M059J (cell line): ENCODE results near the gene BPIFB2. TPM values are rescaled to one million over a fixed set of nuclear protein-coding genes. Genes with fewer than 3 reads are reported as not detected.
"Not testable (repeated sequence)": the region's sequence is repeated elsewhere in the genome, so short reads cannot be mapped to it uniquely, and the experiment has no call there.

Source experiments
- DNase-seq: peaks from one replicate; pipeline ENCODE4 v3.0.0-alpha.2; 2012; ENCODE audit warnings: low read depth
- total RNA-seq: library from RNA; depleted of rRNA; stranded (reverse); fragments of >200 nt; shearing (Covaris generic); gene quantifications from 2 replicates; pipeline ENCODE4 v1.2.3, GENCODE V29; 2014

BPIFB2 gene
- total RNA-seq, 1 experiment from 2014 or later, result not detected

- no peak for DNase-seq
Observed at GRCh38 chr20:33034901-33035492, 27.5 kb downstream of the BPIFB2 start.

- DNase-seq, result no peak
Observed at GRCh38 chr20:33037456-33037855, 30.0 kb downstream of the BPIFB2 start.

- DNase-seq, result no peak
Observed at GRCh38 chr20:33038243-33038642, 30.7 kb downstream of the BPIFB2 start.

GRCh38 chr20:33042430-33042829, 34.9 kb downstream of the BPIFB2 start:
- DNase-seq, result no peak

- DNase-seq, result no peak
Observed at GRCh38 chr20:33042983-33043730, 35.7 kb downstream of the BPIFB2 start.

- no peak for DNase-seq
Observed at GRCh38 chr20:33043731-33044181, 36.3 kb downstream of the BPIFB2 start.

GRCh38 chr20:33045129-33045721, 37.7 kb downstream of the BPIFB2 start:
- DNase-seq, result not testable (repeated sequence)

GRCh38 chr20:33046412-33046811, 38.9 kb downstream of the BPIFB2 start:
- DNase-seq, result peak; percentile 12

GRCh38 chr20:33051333-33051732, 43.8 kb downstream of the BPIFB2 start:
- DNase-seq, result no peak

GRCh38 chr20:33053291-33054106, 46.0 kb downstream of the BPIFB2 start, which contains the start of gene BPIFB3:
Gene BPIFB3 (plus strand): TSS chr20:33053903. CDS start chr20:33055436, 1,533 bp downstream.
- no peak for DNase-seq

- DNase-seq, result no peak
Observed at GRCh38 chr20:33054381-33054780, 46.9 kb downstream of the BPIFB2 start.

GRCh38 chr20:33054791-33055190, 47.3 kb downstream of the BPIFB2 start:
- no peak for DNase-seq

GRCh38 chr20:33059136-33059535, 51.6 kb downstream of the BPIFB2 start:
- DNase-seq, result no peak

GRCh38 chr20:33059741-33060390, 52.4 kb downstream of the BPIFB2 start:
- no peak for DNase-seq

- no peak for DNase-seq
Observed at GRCh38 chr20:33061658-33062028, 54.1 kb downstream of the BPIFB2 start.

- DNase-seq, result no peak
Observed at GRCh38 chr20:33062105-33062824, 54.8 kb downstream of the BPIFB2 start.

GRCh38 chr20:33062825-33063149, 55.3 kb downstream of the BPIFB2 start:
- no peak for DNase-seq

GRCh38 chr20:33063271-33063670, 55.8 kb downstream of the BPIFB2 start:
- no peak for DNase-seq

GRCh38 chr20:33064572-33065287, 57.2 kb downstream of the BPIFB2 start:
- no peak for DNase-seq

- DNase-seq, result no peak
Observed at GRCh38 chr20:33065785-33066184, 58.3 kb downstream of the BPIFB2 start.
